T-helper 2 cell treated with Interferon-gamma antibody and Interleukin-4, amounts not matched to agents 100 ng/mL and 5 ng/mL, for 36 hours (primary cell): ENCODE results near the gene AMY2B. TPM values are rescaled to one million over a fixed set of nuclear protein-coding genes. Genes with fewer than 3 reads are reported as not detected.
"Not testable (repeated sequence)": the region's sequence is repeated elsewhere in the genome, so short reads cannot be mapped to it uniquely, and the experiment has no call there.

ENCODE experiments used
- intact Hi-C: fragments of 100-400 bp; cut with micrococcal nuclease; formaldehyde crosslinking; loops from one replicate; pipeline ENCODE4 v1.15.1; 2023
- total RNA-seq: library from RNA; stranded (reverse); gene quantifications from 2 replicates; pipeline ENCODE4 v1.2.3, GENCODE V29; 2022

Gene AMY2B
- total RNA-seq, 1 donor from 2014 or later: 7.1 TPM

GRCh38 chr1:103616994-103617477 is 45.6 kb downstream of the AMY2B start, which contains the start of gene AMY2A:
AMY2A (plus strand) TSS chr1:103617427; CDS start chr1:103617441, 14 bp downstream.
- intact Hi-C loops: not testable (repeated sequence)

GRCh38 chr1:103627436-103627835 is 56.0 kb downstream of the AMY2B start:
- intact Hi-C loops: not testable (repeated sequence)

Other genes with a start within 250 kb of the AMY2B start
- gene RNPC3, start 45.9 kb upstream of the AMY2B start, total RNA-seq: 23.9 and 25.4 TPM in 2 replicates
- gene AMY2A, start 45.8 kb downstream of the AMY2B start, total RNA-seq: not detected in 2 replicates
- gene AMY1A, start 84.2 kb downstream of the AMY2B start, total RNA-seq: not detected in 2 replicates
- not detected in 2 replicates for gene AMY1B, start 124.6 kb downstream of the AMY2B start, total RNA-seq
- gene AMY1C, start 178.3 kb downstream of the AMY2B start, total RNA-seq: not detected in 2 replicates